ENCODE results near the gene GJA9. TPM values are rescaled to one million over a fixed set of nuclear protein-coding genes. Genes with fewer than 3 reads are reported as not detected.

GJA9 gene
- total and polyA plus RNA-seq, 2 of the 8 experiments (the other 6 are each of a cell fraction or from before 2014, with no cell fraction given) = not detected

DNA sequence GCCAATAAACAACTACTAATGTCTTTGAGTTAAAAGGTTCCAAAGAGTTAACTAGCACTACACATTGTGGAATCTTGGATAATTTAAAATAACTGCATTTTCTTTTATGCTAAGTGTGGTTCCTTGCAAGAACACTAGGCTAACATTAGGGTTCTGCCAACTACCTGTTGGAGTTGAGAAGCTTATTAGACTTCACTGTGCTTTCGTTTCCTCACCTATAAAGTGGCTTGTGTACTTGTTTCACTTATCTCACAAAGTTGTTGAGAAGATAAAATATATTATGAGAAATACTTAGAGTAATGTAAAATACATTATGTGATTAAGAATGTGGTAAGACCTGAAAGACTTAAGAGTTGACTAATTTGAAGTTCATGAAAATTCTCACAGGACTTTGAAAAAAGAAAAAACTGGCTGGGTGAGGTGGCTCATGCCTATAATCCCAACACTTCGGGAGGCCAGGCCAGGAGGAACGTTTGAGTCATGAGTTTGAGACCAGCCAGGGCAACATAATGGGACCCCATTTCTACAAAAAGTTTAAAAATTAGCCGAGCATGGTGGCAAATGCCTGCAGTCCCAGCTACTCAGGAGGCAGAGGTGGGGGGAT is 16.2 kb downstream of the GJA9 start:
- FAIRE-seq = no peak

More for the DNA sequence above, 16.2 kb downstream of the GJA9 start:
- H3K4me3 ChIP-seq (ENCODE audit: extremely low read depth in 1 of 4, insufficient read depth in 2 of 4, low read depth in 3 of 4, low read length in 4 of 4) = no peak overlapping the region
- H2AFZ ChIP-seq (ENCODE audit: low read length) = no peak overlapping the region
- H3K56ac ChIP-seq (replicated peaks; ENCODE audit: insufficient read length, low read depth, low read length) = no peak overlapping the region
- H2AK5ac ChIP-seq (ENCODE audit: low read depth, low read length) = no peak overlapping the region
- H3K18ac ChIP-seq (ENCODE audit: extremely low read depth, low read length) = no peak overlapping the region
- peaks cover 0 to 17% (median 5%) of the 10 kb centered on the region in 4 experiments; a peak in 3 of 8 replicates for H3K36me3 ChIP-seq (ENCODE audit: control insufficient read depth in 2 of 4, insufficient read depth in 4 of 4, low read length in 3 of 4)
- H3K14ac ChIP-seq (ENCODE audit: insufficient read length) = no peak overlapping the region
- H3K23me2 ChIP-seq (ENCODE audit: low read depth, low read length) = peaks cover 4% of the 10 kb centered on the region
- no peak overlapping the region for H2BK15ac ChIP-seq (ENCODE audit: low read length)
- H3K79me2 ChIP-seq (ENCODE audit: control insufficient read depth in 1 of 2, insufficient read depth in 2 of 2, low read length in 2 of 2) = peaks cover 4 to 24% of the 10 kb centered on the region in 2 experiments; a peak in 2 of 4 replicates
- no peak overlapping the region for H3K4me2 ChIP-seq (ENCODE audit: insufficient read depth in 1 of 2, low read depth in 2 of 2, low read length in 2 of 2)
- DNase-seq (ENCODE audit: low read depth in 1 of 2, low spot score in 2 of 2) = no peak
- no peak for TF ChIP-seq SAP30 (IDR thresholded peaks at IDR 0.05; ENCODE audit: insufficient read depth, insufficient replicate concordance, low read length)
- no peak for TF ChIP-seq RFX5 (IDR thresholded peaks at IDR 0.05; ENCODE audit: borderline replicate concordance, low read depth, low read length)
- no peak for TF ChIP-seq BRCA1 (IDR thresholded peaks at IDR 0.05; ENCODE audit: low read depth, low read length)
- peaks cover 0 to 4% (median 2%) of the 10 kb centered on the region in 4 experiments; a peak in 2 of 7 replicates for H3K4me1 ChIP-seq (replicated peaks in 1 of 4; ENCODE audit: control insufficient read depth in 3 of 4, insufficient read depth in 4 of 4, low read length in 3 of 4)
- CTCF ChIA-PET (ENCODE audit: partially characterized antibody) = no interaction called here
- no peak overlapping the region for H3K4ac ChIP-seq (replicated peaks; ENCODE audit: insufficient read length, low read depth, low read length)
- no peaks in the 10 kb centered on the region for H3K9me3 ChIP-seq (ENCODE audit: insufficient read depth in 2 of 2, low read depth in 1 of 2, low read length in 1 of 2)
- H2BK20ac ChIP-seq (ENCODE audit: low read length) = no peak overlapping the region
- WGBS, 2 experiments (ENCODE audit: extremely low coverage in 1 of 2, insufficient coverage in 1 of 2, insufficient read length in 1 of 2, insufficient replicate concordance in 2 of 2, low coverage in 1 of 2, low lambda C conversion rate in 2 of 2, missing lambda C conversion rate in 1 of 2) = 89% methylated on average over 4 of the region's 4 CpGs; no CpG with 5 or more reads in 1 of the 2 experiments
- H3K27ac ChIP-seq (ENCODE audit: low read depth, low read length) = no peak overlapping the region
- POLR2A ChIA-PET (ENCODE audit: partially characterized antibody) = interaction anchor here (1.0 to 1.1 kb wide), 3 partner anchors 9 to 160 kb away, joined by 3 to 4 read pairs (median 3); partner anchors contain the start of gene AKIRIN1
- H4K20me1 ChIP-seq (replicated peaks in 1 of 2; ENCODE audit: control insufficient read depth in 1 of 2, insufficient read depth in 2 of 2, low read length in 2 of 2) = peaks cover 0 to 1% of the 10 kb centered on the region in 2 experiments
- H3K27me3 ChIP-seq (replicated peaks in 1 of 4; ENCODE audit: control insufficient read depth in 3 of 4, extremely low read depth in 1 of 4, insufficient read depth in 3 of 4, low read length in 3 of 4) = no peaks in the 10 kb centered on the region
- no peak overlapping the region for H4K91ac ChIP-seq (replicated peaks; ENCODE audit: insufficient read length, low read length)
- no peak overlapping the region for H3K23ac ChIP-seq (ENCODE audit: insufficient read length)
- no peak overlapping the region for H2BK120ac ChIP-seq (replicated peaks; ENCODE audit: low read depth, low read length)
- H4K8ac ChIP-seq (ENCODE audit: extremely low read depth, insufficient read depth, low read length) = no peak overlapping the region
- H4K5ac ChIP-seq (ENCODE audit: insufficient read length, low read depth, low read length) = no peak overlapping the region
- no peak overlapping the region for H2BK12ac ChIP-seq (ENCODE audit: low read depth, low read length)
- H2BK5ac ChIP-seq (ENCODE audit: low read depth, low read length) = no peak overlapping the region
- H3K79me1 ChIP-seq (ENCODE audit: low read depth, low read length) = peaks cover 4% of the 10 kb centered on the region; the same call in 1 of the 2 replicates
- no peak overlapping the region for H3K9ac ChIP-seq (replicated peaks in 1 of 4; ENCODE audit: extremely low read depth in 1 of 4, low read depth in 3 of 4, low read length in 3 of 4)
